Testis (tissue), 3 donors: ENCODE results near the gene SNED1. TPM values are rescaled to one million over a fixed set of nuclear protein-coding genes. Genes with fewer than 3 reads are reported as not detected.

Source experiments
- DNase-seq: peaks from one replicate; pipeline ENCODE4 v3.0.0-alpha.2; 2019
- H3K27ac ChIP-seq, 2 donors: fragments of 200-600 bp; sonication (generic); one replicate each; pipeline ENCODE4 v1.5.1; 2019
- H3K27me3 ChIP-seq: fragments of 200-600 bp; sonication (generic); one replicate; pipeline ENCODE4 v1.5.1; 2019
- H3K36me3 ChIP-seq: fragments of 200-600 bp; sonication (generic); one replicate; pipeline ENCODE4 v1.5.1; 2017; ENCODE audit warnings: low read depth; ENCODE audit errors: missing control alignments
- H3K4me1 ChIP-seq: fragments of 200-600 bp; sonication (generic); one replicate; pipeline ENCODE4 v1.5.1; 2019
- H3K4me3 ChIP-seq, 2 donors: fragments of 200-600 bp; sonication (generic); one replicate each; pipeline ENCODE4 v1.5.1; 2017 to 2019
- H3K9me3 ChIP-seq: fragments of 200-600 bp; sonication (generic); one replicate; pipeline ENCODE4 v1.5.1; 2017
- POLR2A ChIP-seq: fragments of 450-650 bp; IDR thresholded peaks from one replicate; pipeline ENCODE4 v1.6.1; 2017; ENCODE audit warnings: antibody characterized with exemption, mild to moderate bottlenecking, moderate library complexity
- WGBS, 2 donors: methylation state at CpG; one replicate each; pipeline ENCODE4 v1.1.5; 2018; 5-methylcytosine and 5-hydroxymethylcytosine counted together
- intact Hi-C: fragments of 100-400 bp; cut with DNase I; formaldehyde crosslinking; loops from one replicate; pipeline ENCODE4 v1.15.1; 2023; ENCODE audit warnings: low total_unique reads
- polyA plus RNA-seq: library from polyadenylated mRNA; stranded (reverse); fragments of 350-450 nt; fragmentation: Illumina TruSeq; extraction: RNeasy Lipid Tissue Mini Kit (QIAGEN cat#74804); gene quantifications from one replicate; pipeline ENCODE4 v1.2.3, GENCODE V29; 2014; ENCODE audit warnings: low read depth, low replicate concordance; ENCODE audit not compliant: insufficient read depth
- total RNA-seq, 2 donors: library from RNA; depleted of rRNA; stranded (reverse); fragments of >200 nt; gene quantifications; one replicate each; pipeline ENCODE4 v1.2.3, GENCODE V29; 2016
- TF ChIP-seq, protein P1 (sequence below), 3 experiments: fragments of 450-650 bp in 2 of 3; fragments of 200-600 bp in 1 of 3; sonication (generic) in 1 of 3; IDR thresholded peaks; one replicate each; pipeline ENCODE4 v1.5.1; 2016 to 2019; ENCODE audit warnings: antibody characterized with exemption in 3 of 3, mild to moderate bottlenecking in 2 of 3, moderate library complexity in 1 of 3

Gene SNED1
- total and polyA plus RNA-seq, 3 donors from 2014 or later = 15.8 to 107 (median 82.7) TPM

- H3K27me3 ChIP-seq = no peaks in the 10 kb centered on the region
- no peak for TF ChIP-seq POLR2A
- TF ChIP-seq, protein P1, sequence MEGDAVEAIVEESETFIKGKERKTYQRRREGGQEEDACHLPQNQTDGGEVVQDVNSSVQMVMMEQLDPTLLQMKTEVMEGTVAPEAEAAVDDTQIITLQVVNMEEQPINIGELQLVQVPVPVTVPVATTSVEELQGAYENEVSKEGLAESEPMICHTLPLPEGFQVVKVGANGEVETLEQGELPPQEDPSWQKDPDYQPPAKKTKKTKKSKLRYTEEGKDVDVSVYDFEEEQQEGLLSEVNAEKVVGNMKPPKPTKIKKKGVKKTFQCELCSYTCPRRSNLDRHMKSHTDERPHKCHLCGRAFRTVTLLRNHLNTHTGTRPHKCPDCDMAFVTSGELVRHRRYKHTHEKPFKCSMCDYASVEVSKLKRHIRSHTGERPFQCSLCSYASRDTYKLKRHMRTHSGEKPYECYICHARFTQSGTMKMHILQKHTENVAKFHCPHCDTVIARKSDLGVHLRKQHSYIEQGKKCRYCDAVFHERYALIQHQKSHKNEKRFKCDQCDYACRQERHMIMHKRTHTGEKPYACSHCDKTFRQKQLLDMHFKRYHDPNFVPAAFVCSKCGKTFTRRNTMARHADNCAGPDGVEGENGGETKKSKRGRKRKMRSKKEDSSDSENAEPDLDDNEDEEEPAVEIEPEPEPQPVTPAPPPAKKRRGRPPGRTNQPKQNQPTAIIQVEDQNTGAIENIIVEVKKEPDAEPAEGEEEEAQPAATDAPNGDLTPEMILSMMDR (IDR thresholded peaks at IDR 0.05) = no peak
- H3K9me3 ChIP-seq = no peaks in the 10 kb centered on the region
- no peaks in the 10 kb centered on the region for H3K36me3 ChIP-seq
- intact Hi-C loops = no loop called here
- no peak for DNase-seq
- H3K4me1 ChIP-seq = peaks cover 33% of the 10 kb centered on the region
- no peak overlapping the region for H3K4me3 ChIP-seq
- 93 to 95% methylated on average over 9 to 16 of the region's 16 CpGs for WGBS, 2 donors
- H3K27ac ChIP-seq = peak overlapping the region in 1 of 2 donors; percentile 47
Observed at GRCh38 chr2:241138471-241138870, 140.1 kb downstream of the SNED1 start.

GRCh38 chr2:241139531-241140444 lies 141.4 kb downstream of the SNED1 start:
- DNase-seq = no peak
- Histone ChIP-seq H3K9me3 (no peaks in the 10 kb centered on the region), H3K27ac (no peak overlapping the region), H3K36me3 (no peaks in the 10 kb centered on the region), H3K27me3 (no peaks in the 10 kb centered on the region), H3K4me3 (no peak overlapping the region), H3K4me1 (peaks cover 23% of the 10 kb centered on the region)
- no peak for TF ChIP-seq POLR2A
- TF ChIP-seq, protein P1 (IDR thresholded peaks at IDR 0.05) = no peak
- 90 to 91% methylated on average over 17 to 24 of the region's 24 CpGs for WGBS, 2 donors
- intact Hi-C loops = no loop called here

DNA sequence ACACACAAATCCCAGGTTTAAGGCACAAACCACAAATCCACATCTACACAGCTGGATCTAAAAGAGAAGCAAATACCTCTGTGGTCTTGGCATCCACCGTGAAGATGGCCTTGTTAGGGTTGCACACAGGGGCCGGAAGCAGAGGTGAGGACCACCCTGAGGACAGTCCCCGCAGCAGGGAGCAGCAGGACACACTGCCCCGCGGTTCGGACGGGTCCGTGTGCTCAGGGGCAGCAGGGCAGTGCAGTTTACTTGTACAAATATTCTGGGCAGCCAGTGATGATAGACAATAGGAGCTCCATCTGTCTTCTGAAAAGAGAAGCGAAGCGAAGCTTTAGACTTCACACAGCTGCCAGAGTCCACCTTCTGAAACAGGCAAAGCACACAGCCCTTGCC lies 142.0 kb downstream of the SNED1 start:
- Histone ChIP-seq H3K27me3 (no peaks in the 10 kb centered on the region), H3K27ac (no peak overlapping the region), H3K9me3 (no peaks in the 10 kb centered on the region), H3K4me3 (no peak overlapping the region), H3K4me1 (peaks cover 21% of the 10 kb centered on the region), H3K36me3 (no peaks in the 10 kb centered on the region)
- intact Hi-C loops = no loop called here
- DNase-seq = no peak
- 92 to 94% methylated on average over 9 to 10 of the region's 10 CpGs for WGBS, 2 donors
- no peak for TF ChIP-seq POLR2A
- TF ChIP-seq, protein P1 (IDR thresholded peaks at IDR 0.05) = no peak

GRCh38 chr2:241141214-241141770 lies 142.9 kb downstream of the SNED1 start:
- TF ChIP-seq POLR2A = no peak
- TF ChIP-seq, protein P1 (IDR thresholded peaks at IDR 0.05) = no peak
- WGBS, 2 donors = 95% methylated on average over 12 to 14 of the region's 14 CpGs
- no peak overlapping the region for H3K27ac ChIP-seq
- intact Hi-C loops = no loop called here
- no peaks in the 10 kb centered on the region for H3K36me3 ChIP-seq
- H3K4me1 ChIP-seq = peaks cover 12% of the 10 kb centered on the region
- no peak overlapping the region for H3K4me3 ChIP-seq
- no peaks in the 10 kb centered on the region for H3K27me3 ChIP-seq
- DNase-seq = no peak
- no peaks in the 10 kb centered on the region for H3K9me3 ChIP-seq
